Measurements from ENCODE around the gene FGF14. TPM values are rescaled to one million over a fixed set of nuclear protein-coding genes. Genes with fewer than 3 reads are reported as not detected.

Gene FGF14
- polyA plus RNA-seq, 1 donor (not counting 4 experiments of a cell fraction or from before 2014, with no cell fraction given) = 0.09 TPM

- DNase-seq (ENCODE audit: low read depth, low spot score) = no peak
- H3K4me3 ChIP-seq (ENCODE audit: control insufficient read depth in 2 of 3, extremely low read depth in 1 of 3, insufficient read depth in 2 of 3, low read depth in 1 of 3, low read length in 3 of 3) = no peak overlapping the region
- dilution Hi-C loops (cut with MboI; ENCODE audit: extremely low pct_ligation_motif_present, low sequenced_read_pairs) = no loop called here
Measured at GRCh38 chr13:101811284-101811839, 590.5 kb downstream of the FGF14 start.

DNA sequence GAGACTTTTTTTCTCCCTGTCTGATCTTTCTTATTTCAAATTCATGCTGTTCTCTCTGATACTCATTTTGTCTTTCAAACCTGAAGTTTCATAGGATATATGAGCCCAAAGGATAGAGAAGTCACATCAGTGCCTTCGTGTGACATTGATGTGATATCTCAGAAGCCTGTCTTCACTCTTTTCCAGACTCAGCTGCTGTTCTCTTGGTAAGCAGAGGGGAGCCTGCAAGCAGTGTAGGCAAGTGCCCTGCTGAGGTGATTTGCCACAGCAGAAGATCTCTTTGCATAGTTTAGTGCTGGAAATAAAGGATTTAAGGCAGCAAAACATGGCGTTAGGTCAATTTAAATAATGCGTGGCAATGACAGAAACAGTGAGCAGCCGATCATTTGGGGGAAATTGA, 602.7 kb downstream of the FGF14 start:
- Histone ChIP-seq H3K9me3 (ENCODE audit: control insufficient read depth, low read depth, low read length) (no peaks in the 10 kb centered on the region), H3K4me1 (ENCODE audit: control insufficient read depth, extremely low read depth, insufficient read depth, low read length) (no peaks in the 10 kb centered on the region), H3K4me3 (ENCODE audit: control insufficient read depth in 2 of 3, extremely low read depth in 1 of 3, insufficient read depth in 2 of 3, low read depth in 1 of 3, low read length in 3 of 3) (no peak overlapping the region), H3K27me3 (ENCODE audit: control insufficient read depth, extremely low read depth, insufficient read depth, low read length) (no peaks in the 10 kb centered on the region), H3K79me2 (ENCODE audit: control insufficient read depth, insufficient read depth, low read length) (no peaks in the 10 kb centered on the region), H3K27ac (ENCODE audit: control insufficient read depth, insufficient read depth, low read length) (no peak overlapping the region), H4K20me1 (ENCODE audit: control insufficient read depth, extremely low read depth, insufficient read depth, low read length) (no peaks in the 10 kb centered on the region), H3K9me1 (ENCODE audit: control insufficient read depth, extremely low read depth, insufficient read depth, low read length) (no peaks in the 10 kb centered on the region), H3K4me2 (ENCODE audit: control insufficient read depth, extremely low read depth, insufficient read depth, low read depth, low read length) (no peak overlapping the region), H3K36me3 (ENCODE audit: control insufficient read depth in 2 of 2, extremely low read depth in 1 of 2, insufficient read depth in 2 of 2, low read length in 2 of 2) (no peaks in the 10 kb centered on the region), H3K9ac (ENCODE audit: control insufficient read depth, extremely low read depth, insufficient read depth, low read length) (no peak overlapping the region), H2AFZ (ENCODE audit: control insufficient read depth, low read length) (no peak overlapping the region)
- TF ChIP-seq CTCF (optimal IDR thresholded peaks at IDR 0.05 in 1 of 3, IDR thresholded peaks at IDR 0.05 in 1 of 3, conservative IDR thresholded peaks at IDR 0.05 in 1 of 3; ENCODE audit: extremely low read depth in 1 of 3, insufficient read depth in 2 of 3, low read length in 3 of 3) (no peak), EZH2 (IDR thresholded peaks at IDR 0.05; ENCODE audit: low read length) (no peak)
- DNase-seq (ENCODE audit: low read depth, low spot score) (no peak), FAIRE-seq (no peak)
- dilution Hi-C loops (cut with MboI; ENCODE audit: extremely low pct_ligation_motif_present, low sequenced_read_pairs) = no loop called here

More at GRCh38 chr13:101811284-101811839, 590.5 kb downstream of the FGF14 start:
- Histone ChIP-seq H3K9me1 (ENCODE audit: control insufficient read depth, extremely low read depth, insufficient read depth, low read length) (no peaks in the 10 kb centered on the region), H3K27me3 (ENCODE audit: control insufficient read depth, extremely low read depth, insufficient read depth, low read length) (no peaks in the 10 kb centered on the region), H3K36me3 (ENCODE audit: control insufficient read depth in 2 of 2, extremely low read depth in 1 of 2, insufficient read depth in 2 of 2, low read length in 2 of 2) (no peaks in the 10 kb centered on the region), H3K9me3 (ENCODE audit: control insufficient read depth, low read depth, low read length) (no peaks in the 10 kb centered on the region), H3K4me1 (ENCODE audit: control insufficient read depth, extremely low read depth, insufficient read depth, low read length) (no peaks in the 10 kb centered on the region), H3K27ac (ENCODE audit: control insufficient read depth, insufficient read depth, low read length) (no peak overlapping the region), H3K79me2 (ENCODE audit: control insufficient read depth, insufficient read depth, low read length) (no peaks in the 10 kb centered on the region), H3K9ac (ENCODE audit: control insufficient read depth, extremely low read depth, insufficient read depth, low read length) (no peak overlapping the region), H3K4me2 (ENCODE audit: control insufficient read depth, extremely low read depth, insufficient read depth, low read depth, low read length) (no peak overlapping the region), H4K20me1 (ENCODE audit: control insufficient read depth, extremely low read depth, insufficient read depth, low read length) (no peaks in the 10 kb centered on the region), H2AFZ (ENCODE audit: control insufficient read depth, low read length) (no peak overlapping the region)
- TF ChIP-seq CTCF (optimal IDR thresholded peaks at IDR 0.05 in 1 of 3, IDR thresholded peaks at IDR 0.05 in 1 of 3, conservative IDR thresholded peaks at IDR 0.05 in 1 of 3; ENCODE audit: extremely low read depth in 1 of 3, insufficient read depth in 2 of 3, low read length in 3 of 3) (no peak), EZH2 (IDR thresholded peaks at IDR 0.05; ENCODE audit: low read length) (no peak)
- no peak for FAIRE-seq

Data from keratinocyte (primary cell).